Loucy (cell line): ENCODE results near the gene DLL4.
A peak's percentile ranks its signal among the peaks of the same experiment; 100 is the strongest.

ENCODE experiments used
- H2AFZ ChIP-seq: fragments of 200-600 bp; sonication (generic); 2 replicates; pipeline ENCODE4 v1.6.0; 2016; ENCODE audit warnings: antibody characterized with exemption, mild to moderate bottlenecking, low read length, moderate library complexity
- H3F3A ChIP-seq: fragments of 200-600 bp; 2 replicates; pipeline ENCODE4 v1.6.0; 2016; ENCODE audit warnings: antibody characterized with exemption, low read depth, mild to moderate bottlenecking
- H3K27me3 ChIP-seq: fragments of 200-600 bp; sonication (generic); 2 replicates; pipeline ENCODE4 v1.6.1; 2014; ENCODE audit warnings: low read length, mild to moderate bottlenecking; ENCODE audit not compliant: insufficient read depth, poor library complexity, severe bottlenecking
- H3K36me3 ChIP-seq: fragments of 200-600 bp; sonication (generic); 2 replicates; pipeline ENCODE4 v1.6.1; 2016; ENCODE audit warnings: low read length; ENCODE audit not compliant: insufficient read depth
- H3K4me1 ChIP-seq: fragments of 200-600 bp; sonication (generic); 2 replicates; pipeline ENCODE4 v1.5.1; 2014; ENCODE audit warnings: low read length, mild to moderate bottlenecking; ENCODE audit not compliant: insufficient read depth, poor library complexity, severe bottlenecking
- H3K4me2 ChIP-seq: fragments of 200-600 bp; sonication (generic); 2 replicates; pipeline ENCODE4 v1.6.0; 2014; ENCODE audit warnings: antibody characterized with exemption, low read length, low read depth, mild to moderate bottlenecking; ENCODE audit not compliant: poor library complexity, severe bottlenecking
- H3K4me3 ChIP-seq: fragments of 200-600 bp; sonication (generic); 2 replicates; pipeline ENCODE4 v1.5.1; 2014; ENCODE audit warnings: low read length, mild to moderate bottlenecking, mixed read lengths; ENCODE audit not compliant: poor library complexity, severe bottlenecking
- H3K79me2 ChIP-seq: fragments of 200-600 bp; sonication (generic); 2 replicates; pipeline ENCODE4 v1.6.1; 2014; ENCODE audit warnings: low read length; ENCODE audit not compliant: insufficient read depth
- H3K9ac ChIP-seq: fragments of 200-600 bp; sonication (generic); 2 replicates; pipeline ENCODE4 v1.6.0; 2014; ENCODE audit warnings: mild to moderate bottlenecking, low read depth, low read length, moderate library complexity; ENCODE audit not compliant: poor library complexity, severe bottlenecking
- H3K9me2 ChIP-seq: fragments of 200-600 bp; sonication (generic); replicated peaks from 2 replicates; pipeline ENCODE4 v1.6.1; 2016; ENCODE audit warnings: low read depth, low read length, mixed read lengths
- H3K9me3 ChIP-seq: fragments of 200-600 bp; sonication (generic); 2 replicates; pipeline ENCODE4 v1.6.1; 2014; ENCODE audit warnings: mild to moderate bottlenecking, antibody characterized with exemption, low read length, low read depth; ENCODE audit not compliant: insufficient read depth
- H4K20me1 ChIP-seq: fragments of 200-600 bp; sonication (generic); 2 replicates; pipeline ENCODE4 v1.6.0; 2014; ENCODE audit warnings: antibody characterized with exemption, low read length, mild to moderate bottlenecking; ENCODE audit not compliant: insufficient read depth, poor library complexity, severe bottlenecking
- EZH2phosphoT487 ChIP-seq: fragments of 200-600 bp; IDR thresholded peaks from 2 replicates; pipeline ENCODE4 v1.6.1; 2018; ENCODE audit warnings: antibody characterized with exemption, mild to moderate bottlenecking, moderate library complexity, borderline replicate concordance
- TF ChIP-seq, protein P1 (sequence below): fragments of 200-600 bp; sonication (generic); conservative IDR thresholded peaks from 2 replicates; pipeline ENCODE4 v1.5.1; 2014; ENCODE audit warnings: mild to moderate bottlenecking, antibody characterized with exemption, low read length

Gene DLL4

DNA sequence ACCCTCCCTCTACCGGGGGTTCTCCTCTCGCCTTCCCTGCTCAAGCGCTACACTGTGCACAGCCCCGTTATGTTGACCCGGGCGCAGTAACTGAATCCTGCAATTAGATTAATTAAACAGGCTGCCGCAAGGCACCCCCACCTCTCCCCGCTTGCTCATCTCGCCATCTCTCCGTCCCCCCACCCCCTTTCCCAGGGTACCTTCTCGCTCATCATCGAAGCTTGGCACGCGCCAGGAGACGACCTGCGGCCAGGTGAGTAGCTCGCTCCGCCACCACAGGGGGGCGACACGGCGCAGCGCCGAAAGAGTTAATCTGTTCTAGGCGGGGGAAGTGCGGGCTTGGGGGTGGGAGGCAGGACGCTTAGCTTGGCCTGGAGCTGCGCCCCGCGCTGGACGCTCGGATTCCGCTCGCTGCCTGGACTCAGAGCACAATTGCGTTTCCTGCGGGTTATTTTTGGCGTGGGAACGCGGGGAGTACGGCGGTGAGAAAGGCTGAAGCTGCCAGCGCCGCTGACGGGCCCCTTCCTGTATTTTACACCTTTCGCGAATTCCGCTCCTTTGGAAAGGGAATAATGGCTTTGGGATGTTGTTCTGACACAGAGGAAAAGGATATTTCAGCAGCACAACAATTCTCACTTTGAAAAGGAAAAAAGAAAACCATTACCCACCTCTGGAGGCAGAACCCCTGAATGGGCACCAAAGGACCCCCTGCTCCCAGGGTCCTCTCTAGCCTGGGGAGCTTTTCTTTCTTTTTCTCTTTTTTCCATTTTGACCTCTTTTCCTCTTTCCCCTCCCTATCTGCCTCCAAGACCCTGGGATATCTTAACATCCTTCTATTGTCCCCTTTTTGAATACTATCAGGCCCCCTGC is 1.5 kb downstream of the DLL4 start:
- TF ChIP-seq, protein P1, sequence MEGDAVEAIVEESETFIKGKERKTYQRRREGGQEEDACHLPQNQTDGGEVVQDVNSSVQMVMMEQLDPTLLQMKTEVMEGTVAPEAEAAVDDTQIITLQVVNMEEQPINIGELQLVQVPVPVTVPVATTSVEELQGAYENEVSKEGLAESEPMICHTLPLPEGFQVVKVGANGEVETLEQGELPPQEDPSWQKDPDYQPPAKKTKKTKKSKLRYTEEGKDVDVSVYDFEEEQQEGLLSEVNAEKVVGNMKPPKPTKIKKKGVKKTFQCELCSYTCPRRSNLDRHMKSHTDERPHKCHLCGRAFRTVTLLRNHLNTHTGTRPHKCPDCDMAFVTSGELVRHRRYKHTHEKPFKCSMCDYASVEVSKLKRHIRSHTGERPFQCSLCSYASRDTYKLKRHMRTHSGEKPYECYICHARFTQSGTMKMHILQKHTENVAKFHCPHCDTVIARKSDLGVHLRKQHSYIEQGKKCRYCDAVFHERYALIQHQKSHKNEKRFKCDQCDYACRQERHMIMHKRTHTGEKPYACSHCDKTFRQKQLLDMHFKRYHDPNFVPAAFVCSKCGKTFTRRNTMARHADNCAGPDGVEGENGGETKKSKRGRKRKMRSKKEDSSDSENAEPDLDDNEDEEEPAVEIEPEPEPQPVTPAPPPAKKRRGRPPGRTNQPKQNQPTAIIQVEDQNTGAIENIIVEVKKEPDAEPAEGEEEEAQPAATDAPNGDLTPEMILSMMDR, result peak; percentile 39; the same call in 1 of the 2 replicates
- TF ChIP-seq EZH2phosphoT487, result no peak
- Histone ChIP-seq H3K4me3 (no peak overlapping the region), H3K36me3 (no peaks in the 10 kb centered on the region), H3K9me3 (no peaks in the 10 kb centered on the region), H3K4me1 (peaks cover 43% of the 10 kb centered on the region), H3K4me2 (no peak overlapping the region), H3K9ac (no peak overlapping the region), H2AFZ (no peak overlapping the region), H3K9me2 (no peaks in the 10 kb centered on the region), H3K27me3 (peaks cover 16% of the 10 kb centered on the region), H3K79me2 (no peaks in the 10 kb centered on the region), H3F3A (no peaks in the 10 kb centered on the region), H4K20me1 (no peaks in the 10 kb centered on the region)

GRCh38 chr15:40931300-40932142 is 2.4 kb downstream of the DLL4 start:
- peak overlapping the region; percentile 67 for H2AFZ ChIP-seq
- peaks cover 38% of the 10 kb centered on the region for H3K4me1 ChIP-seq
- H3K9ac ChIP-seq, result peak overlapping the region; percentile 46

GRCh38 chr15:40932156-40932555 is 3.0 kb downstream of the DLL4 start:
- peak overlapping the region; percentile 63 for H3K4me2 ChIP-seq
- H2AFZ ChIP-seq, result peak overlapping the region; percentile 67
- H3K79me2 ChIP-seq, result no peaks in the 10 kb centered on the region
- no peaks in the 10 kb centered on the region for H3K9me2 ChIP-seq
- H3F3A ChIP-seq, result no peaks in the 10 kb centered on the region
- no peaks in the 10 kb centered on the region for H3K36me3 ChIP-seq
- TF ChIP-seq EZH2phosphoT487, result no peak
- TF ChIP-seq, protein P1, result 0 out of 2 replicates have a peak, but pooled peaks have one; percentile 17
- H3K4me3 ChIP-seq, result peak overlapping the region; percentile 58
- no peaks in the 10 kb centered on the region for H3K9me3 ChIP-seq
- no peaks in the 10 kb centered on the region for H4K20me1 ChIP-seq
- peaks cover 35% of the 10 kb centered on the region for H3K4me1 ChIP-seq
- H3K9ac ChIP-seq, result peak overlapping the region; percentile 46
- H3K27me3 ChIP-seq, result peaks cover 10% of the 10 kb centered on the region

More at GRCh38 chr15:40931300-40932142, 2.4 kb downstream of the DLL4 start:
- H3K36me3 ChIP-seq, result no peaks in the 10 kb centered on the region
- no peaks in the 10 kb centered on the region for H3K9me2 ChIP-seq
- peak overlapping the region; percentile 58 for H3K4me3 ChIP-seq
- H3K79me2 ChIP-seq, result no peaks in the 10 kb centered on the region
- no peaks in the 10 kb centered on the region for H3K9me3 ChIP-seq
- H4K20me1 ChIP-seq, result no peaks in the 10 kb centered on the region
- TF ChIP-seq EZH2phosphoT487, result no peak
- TF ChIP-seq, protein P1, result no peak
- H3K27me3 ChIP-seq, result peaks cover 14% of the 10 kb centered on the region
- H3F3A ChIP-seq, result no peaks in the 10 kb centered on the region
- peak overlapping the region; percentile 63 for H3K4me2 ChIP-seq
